Measurements from ENCODE around the gene PAGR1.

PAGR1 gene

DNA sequence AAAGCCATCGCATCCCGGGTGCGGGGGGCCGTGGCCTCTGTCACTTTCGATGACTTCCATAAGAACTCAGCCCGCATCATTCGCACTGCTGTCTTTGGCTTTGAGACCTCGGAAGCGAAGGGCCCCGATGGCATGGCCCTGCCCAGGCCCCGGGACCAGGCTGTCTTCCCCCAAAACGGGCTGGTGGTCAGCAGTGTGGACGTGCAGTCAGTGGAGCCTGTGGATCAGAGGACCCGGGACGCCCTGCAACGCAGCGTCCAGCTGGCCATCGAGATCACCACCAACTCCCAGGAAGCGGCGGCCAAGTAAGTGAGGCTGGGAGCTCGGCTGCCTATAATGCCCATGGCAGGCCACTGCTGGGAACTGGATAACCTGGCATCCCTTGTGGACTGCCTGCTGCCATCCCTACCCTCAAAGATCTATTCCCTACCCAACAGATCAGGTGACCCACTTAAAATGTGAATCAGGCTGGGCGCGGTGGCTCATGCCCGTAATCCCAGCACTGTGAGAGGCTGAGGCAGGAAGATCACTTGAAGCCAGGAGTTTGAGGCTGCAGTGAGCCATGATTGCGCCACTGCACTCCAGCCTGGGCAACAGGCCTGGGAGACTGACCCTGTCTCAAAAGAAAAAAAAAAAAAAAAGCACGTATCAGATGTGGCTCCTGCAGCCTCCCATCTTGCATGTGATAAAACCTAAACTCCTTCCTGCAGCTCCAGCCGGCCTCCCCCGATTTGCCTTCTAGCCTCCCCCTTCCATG is 28.8 kb downstream of the PAGR1 start:
- TF ChIP-seq GATA1 (IDR thresholded peaks at IDR 0.05; ENCODE audit: low read depth, low read length): no peak
- TF ChIP-seq POLR2A (IDR thresholded peaks at IDR 0.05; ENCODE audit: low read length): no peak
- no peak for DNase-seq

DNA sequence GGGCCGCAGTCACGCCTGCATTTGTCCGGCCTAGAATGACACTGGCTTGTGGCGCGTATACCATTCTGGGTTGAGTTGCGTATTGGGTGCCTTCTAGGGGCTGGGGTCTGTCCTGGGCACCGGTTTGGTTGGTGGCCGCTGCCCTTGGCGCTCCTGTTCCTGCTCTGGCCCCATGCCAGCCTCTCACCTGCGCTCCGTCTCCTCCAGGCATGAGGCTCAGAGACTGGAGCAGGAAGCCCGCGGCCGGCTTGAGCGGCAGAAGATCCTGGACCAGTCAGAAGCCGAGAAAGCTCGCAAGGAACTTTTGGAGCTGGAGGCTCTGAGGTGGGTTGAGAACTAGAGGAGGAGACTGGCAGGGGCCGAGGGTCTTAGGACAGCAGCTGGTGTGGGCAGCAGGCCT is 29.7 kb downstream of the PAGR1 start:
- no peak for TF ChIP-seq GATA1 (IDR thresholded peaks at IDR 0.05; ENCODE audit: low read depth, low read length)
- TF ChIP-seq POLR2A (IDR thresholded peaks at IDR 0.05; ENCODE audit: low read length): no peak
- DNase-seq: no peak

DNA sequence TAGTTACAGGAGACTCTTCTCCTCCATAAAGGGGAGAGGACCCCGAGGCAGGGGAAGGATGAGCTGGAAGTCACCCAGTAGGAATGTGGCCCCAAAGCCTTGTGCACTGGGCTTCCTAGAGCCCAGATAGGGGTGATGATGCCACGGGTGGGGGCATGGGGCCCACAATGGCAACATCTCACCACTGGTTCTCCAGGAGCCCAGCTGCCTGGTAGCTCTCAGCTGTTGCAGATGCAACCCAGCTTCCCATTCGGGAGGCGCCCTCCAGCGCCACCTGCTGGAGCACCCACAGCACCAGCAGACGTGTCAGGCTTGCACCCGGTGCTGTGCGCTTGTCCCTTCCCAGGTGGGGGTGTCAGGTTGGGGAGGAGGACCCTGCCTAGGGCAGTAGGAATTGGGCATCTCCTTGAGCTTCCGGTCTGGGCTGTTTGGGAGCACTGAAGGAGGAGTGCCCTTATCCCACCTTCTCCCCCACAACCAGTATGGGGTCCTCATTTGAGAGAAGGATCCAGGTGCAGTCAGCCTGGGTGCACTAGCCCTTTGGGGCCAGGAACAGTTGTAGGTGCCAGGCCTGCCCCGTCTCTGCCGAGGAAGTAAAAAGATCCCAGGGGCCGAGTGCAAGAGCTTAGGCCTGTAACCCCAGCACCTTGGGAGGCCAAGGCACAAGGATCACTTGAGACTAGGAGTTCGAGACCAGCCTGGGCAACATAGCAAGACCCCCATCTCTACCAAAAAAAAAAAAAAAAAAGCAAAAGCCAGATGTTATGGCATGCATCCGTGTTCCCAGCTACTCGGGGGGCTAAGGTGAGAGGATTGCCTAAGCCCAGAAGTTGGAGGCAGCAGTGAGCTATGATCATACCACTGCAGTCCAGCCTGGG is 32.7 kb downstream of the PAGR1 start:
- peak; percentile 71 to 83 for DNase-seq
- TF ChIP-seq POLR2A (IDR thresholded peaks at IDR 0.05; ENCODE audit: low read length): no peak
- TF ChIP-seq GATA1 (IDR thresholded peaks at IDR 0.05; ENCODE audit: low read depth, low read length): no peak

DNA sequence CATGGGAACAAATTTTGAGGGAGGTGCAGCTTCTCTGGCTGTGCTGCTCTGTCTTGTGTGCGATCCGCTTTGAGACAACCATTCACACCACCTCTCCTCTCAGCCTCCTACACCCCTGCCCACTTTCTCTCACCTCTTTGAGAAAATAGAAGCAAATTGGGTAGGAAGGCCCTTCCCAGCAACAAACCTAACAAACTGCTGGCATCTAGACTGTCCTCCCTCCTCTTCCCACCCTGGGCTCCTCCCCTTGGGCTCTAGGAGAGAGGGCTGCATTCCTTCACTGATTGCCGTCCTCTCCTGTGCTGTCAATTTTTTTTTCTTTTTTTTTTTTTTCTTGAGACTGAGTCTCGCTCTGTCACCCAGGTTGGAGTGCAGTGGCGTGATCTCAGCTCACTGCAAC is 33.6 kb downstream of the PAGR1 start:
- TF ChIP-seq POLR2A (IDR thresholded peaks at IDR 0.05; ENCODE audit: low read length) (no peak), GATA1 (IDR thresholded peaks at IDR 0.05; ENCODE audit: low read depth, low read length) (no peak)
- DNase-seq: no peak

DNA sequence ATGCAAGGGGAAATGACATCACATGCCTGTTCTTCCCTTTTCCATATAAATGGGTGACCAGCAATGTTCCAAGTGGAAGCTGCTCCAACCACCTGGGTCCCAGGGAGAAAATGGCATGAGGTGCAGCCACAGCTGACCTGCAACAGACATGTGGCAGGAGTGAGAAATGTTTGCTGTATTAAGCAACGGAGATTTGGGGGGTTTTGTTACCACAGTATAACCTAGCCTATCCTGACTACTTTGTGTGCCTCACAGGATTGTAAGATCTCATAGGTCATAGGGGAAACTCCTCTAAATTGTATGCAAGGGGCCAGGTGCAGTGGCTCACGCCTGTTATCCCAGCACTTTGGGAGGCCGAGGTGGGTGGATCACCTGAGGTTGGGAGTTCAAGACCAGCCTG is 35.0 kb downstream of the PAGR1 start:
- TF ChIP-seq GATA1 (IDR thresholded peaks at IDR 0.05; ENCODE audit: low read depth, low read length) (no peak), POLR2A (IDR thresholded peaks at IDR 0.05; ENCODE audit: low read length) (no peak)
- no peak for DNase-seq

DNA sequence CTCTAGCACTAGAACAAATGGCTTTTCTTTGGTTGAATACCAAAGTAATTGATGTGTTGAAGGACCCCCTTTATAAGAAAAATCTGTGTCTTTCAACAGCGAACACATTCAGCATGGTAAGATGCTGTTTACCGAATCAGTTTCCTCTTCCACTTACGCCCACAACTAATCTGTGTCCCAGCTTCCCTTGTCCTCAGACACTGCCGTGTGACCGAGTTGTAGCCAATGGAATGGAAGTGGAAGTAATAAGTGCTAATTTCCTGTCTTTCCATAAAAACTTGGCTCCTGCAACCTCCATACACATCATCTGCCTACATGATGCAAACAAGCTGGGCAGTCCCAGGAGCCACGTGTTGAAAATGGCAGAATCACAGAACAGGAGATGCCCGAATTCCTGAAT is 36.7 kb downstream of the PAGR1 start:
- DNase-seq: no peak
- TF ChIP-seq POLR2A (IDR thresholded peaks at IDR 0.05; ENCODE audit: low read length) (no peak), GATA1 (IDR thresholded peaks at IDR 0.05; ENCODE audit: low read depth, low read length) (no peak)

DNA sequence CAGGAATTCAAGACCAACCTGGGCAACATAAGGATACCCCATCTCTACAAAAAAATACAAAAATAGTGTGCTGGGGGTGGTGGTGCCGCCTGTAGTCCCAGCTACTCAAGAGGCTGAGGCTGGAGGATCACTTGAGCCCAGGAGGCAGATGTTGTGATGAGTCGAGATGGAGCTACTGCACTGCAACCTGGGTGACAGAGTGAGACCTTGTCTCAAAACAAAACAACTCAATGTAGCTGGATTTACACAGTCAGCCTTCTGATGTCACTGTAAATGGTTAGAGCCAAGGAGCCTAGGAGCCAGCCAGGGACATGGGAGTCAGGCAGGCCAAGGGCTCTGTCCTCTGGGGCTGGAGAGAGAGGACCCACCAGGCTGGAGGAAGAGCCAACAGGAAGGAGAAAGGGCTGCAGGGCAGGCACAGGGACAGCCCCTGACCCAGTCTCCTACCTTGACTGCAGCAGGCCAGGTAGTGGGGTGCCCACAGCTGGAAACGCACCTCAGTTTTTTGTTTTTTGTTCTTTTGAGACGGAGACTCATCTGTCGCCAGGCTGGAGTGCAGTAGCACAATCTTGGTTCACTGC is 38.7 kb downstream of the PAGR1 start:
- TF ChIP-seq GATA1 (IDR thresholded peaks at IDR 0.05; ENCODE audit: low read depth, low read length): no peak
- TF ChIP-seq POLR2A (IDR thresholded peaks at IDR 0.05; ENCODE audit: low read length): no peak
- no peak for DNase-seq

DNA sequence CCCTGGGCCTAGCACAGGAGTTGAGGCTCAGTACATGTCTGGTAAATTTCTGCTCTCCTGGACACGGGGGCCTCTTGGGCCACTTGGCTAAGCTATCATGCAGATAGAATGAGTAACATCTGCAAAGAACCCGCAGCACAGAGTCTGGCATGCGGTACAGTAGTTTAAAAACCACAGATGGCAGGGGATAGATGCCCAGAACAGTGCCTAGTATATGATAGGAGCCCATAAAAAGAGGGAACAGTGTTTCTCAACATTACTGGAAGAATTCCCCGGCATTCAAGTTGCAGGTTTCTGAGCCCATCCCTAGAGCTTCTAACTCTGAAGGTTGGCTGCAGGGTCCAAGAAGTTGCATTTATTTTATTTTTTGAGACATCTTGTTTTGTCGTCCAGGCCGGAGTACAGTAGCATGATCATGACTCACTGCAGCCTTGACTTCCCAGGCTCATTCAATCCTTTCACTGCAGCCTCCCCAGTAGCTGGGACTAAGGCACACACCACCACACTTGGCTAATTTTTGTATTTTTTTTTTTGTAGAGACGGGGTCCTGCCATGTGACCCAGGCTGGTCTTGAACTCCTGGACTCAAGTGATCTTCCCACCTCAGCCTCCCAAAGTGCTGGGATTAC is 41.3 kb downstream of the PAGR1 start:
- no peak for TF ChIP-seq GATA1 (IDR thresholded peaks at IDR 0.05; ENCODE audit: low read depth, low read length)
- TF ChIP-seq POLR2A (IDR thresholded peaks at IDR 0.05; ENCODE audit: low read length): no peak
- DNase-seq: no peak

DNA sequence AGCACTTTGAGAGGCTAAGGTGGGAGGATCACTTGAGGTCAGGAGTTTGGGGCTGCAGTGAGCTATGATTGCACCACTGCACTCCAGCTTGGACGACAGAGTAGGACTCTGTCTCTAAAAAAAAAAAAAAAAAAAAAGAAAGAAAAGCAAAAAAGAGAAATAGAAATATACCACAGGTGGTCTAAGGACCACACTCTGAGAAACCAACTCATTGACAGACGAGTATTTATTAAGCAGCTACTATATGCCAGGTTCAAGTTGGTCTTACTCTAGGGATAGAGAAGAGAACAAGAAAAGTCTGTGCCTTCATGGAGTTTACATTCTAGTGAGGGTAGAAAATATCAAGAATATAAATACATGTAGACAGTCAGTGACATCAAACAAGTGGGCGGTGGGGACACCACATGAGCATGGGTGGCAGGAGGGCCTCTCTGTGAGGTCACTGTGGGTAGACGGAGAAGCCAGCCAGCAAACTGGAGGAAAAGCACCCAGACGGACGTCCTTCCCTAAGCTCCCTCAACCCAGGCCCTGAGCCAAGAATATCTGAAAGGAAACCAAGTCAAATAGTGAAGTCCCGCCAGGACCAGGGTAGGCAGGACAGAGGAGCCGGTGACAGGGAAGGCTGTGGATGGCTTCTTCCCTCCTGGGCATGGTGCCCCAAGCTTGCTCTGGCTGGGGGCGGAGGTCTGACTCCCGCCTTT is 42.3 kb downstream of the PAGR1 start:
- no peak for TF ChIP-seq POLR2A (IDR thresholded peaks at IDR 0.05; ENCODE audit: low read length)
- no peak for TF ChIP-seq GATA1 (IDR thresholded peaks at IDR 0.05; ENCODE audit: low read depth, low read length)
- no peak for DNase-seq

DNA sequence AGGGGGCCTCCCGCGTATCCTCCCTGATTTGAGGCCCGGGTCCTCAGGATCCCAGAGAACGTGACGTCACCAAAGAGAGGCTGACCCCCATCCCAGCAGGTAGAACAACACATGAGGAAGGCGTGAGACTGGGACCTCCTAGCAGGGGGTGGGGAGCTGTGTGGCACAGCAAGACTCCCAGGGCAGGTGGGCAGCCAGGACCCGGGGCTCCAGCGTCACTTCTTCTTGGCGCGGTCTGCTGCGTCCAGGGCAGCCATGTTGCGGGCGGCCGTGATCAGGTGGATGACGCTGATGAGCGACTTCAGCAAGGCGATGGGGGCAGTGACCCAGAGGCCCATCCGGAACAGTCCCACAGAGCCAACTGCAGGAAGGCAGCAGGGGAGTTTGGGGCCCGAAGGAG is 43.0 kb downstream of the PAGR1 start:
- DNase-seq: no peak
- TF ChIP-seq GATA1 (IDR thresholded peaks at IDR 0.05; ENCODE audit: low read depth, low read length): no peak
- TF ChIP-seq POLR2A (IDR thresholded peaks at IDR 0.05; ENCODE audit: low read length): no peak

DNA sequence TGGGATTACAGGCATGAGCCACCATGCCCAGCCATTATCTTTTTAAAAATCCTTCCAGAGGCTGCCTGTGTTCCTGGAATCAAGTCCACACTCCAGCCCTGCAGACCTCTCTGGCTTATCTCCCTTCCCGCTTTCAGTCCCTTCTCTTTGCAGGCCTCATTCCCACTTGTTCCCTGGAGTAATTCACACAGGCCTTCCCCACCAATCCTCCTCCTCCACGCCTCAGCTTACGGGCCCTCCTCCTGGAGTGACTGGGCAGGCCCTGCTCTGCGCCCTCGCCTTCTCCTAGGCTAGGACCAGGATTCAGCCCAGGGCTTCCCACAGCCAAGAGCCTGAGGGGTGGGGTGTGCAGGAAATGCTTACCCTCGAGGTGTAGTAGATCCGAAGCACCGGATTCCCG is 44.3 kb downstream of the PAGR1 start:
- no peak for DNase-seq
- TF ChIP-seq POLR2A (IDR thresholded peaks at IDR 0.05; ENCODE audit: low read length): no peak
- TF ChIP-seq GATA1 (IDR thresholded peaks at IDR 0.05; ENCODE audit: low read depth, low read length): no peak

DNA sequence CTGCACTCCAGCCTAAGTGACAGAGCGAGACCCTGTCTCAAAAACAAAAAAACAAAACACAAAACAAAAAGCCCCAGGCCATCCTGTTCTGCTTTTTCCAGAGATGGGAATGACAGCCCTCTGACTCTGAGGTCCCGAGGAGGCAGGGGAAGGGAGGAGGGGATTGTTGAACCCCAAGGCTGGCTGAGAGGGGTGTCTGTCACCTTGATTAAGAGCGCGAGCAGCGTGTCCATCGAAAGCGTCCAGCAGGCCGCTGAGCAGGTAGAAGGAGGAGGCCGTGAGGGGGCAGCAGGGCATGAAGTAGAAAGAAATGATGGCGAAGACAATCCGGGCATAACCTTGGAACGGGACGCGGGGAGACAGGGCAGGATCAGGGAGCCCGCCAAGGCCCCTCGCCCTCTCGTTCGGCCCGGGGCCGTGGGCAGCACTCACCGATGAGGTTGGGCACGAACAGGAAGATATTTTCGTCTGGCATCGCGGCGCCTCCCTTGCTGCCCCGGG is 46.5 kb downstream of the PAGR1 start:
- TF ChIP-seq POLR2A (IDR thresholded peaks at IDR 0.05; ENCODE audit: low read length) (no peak), GATA1 (IDR thresholded peaks at IDR 0.05; ENCODE audit: low read depth, low read length) (no peak)
- DNase-seq: peak in 1 of 2 experiments; percentile 69

Data from erythroblast (primary cell).